Measurements from ENCODE around the gene ZNF384.

The ZNF384 gene

DNA sequence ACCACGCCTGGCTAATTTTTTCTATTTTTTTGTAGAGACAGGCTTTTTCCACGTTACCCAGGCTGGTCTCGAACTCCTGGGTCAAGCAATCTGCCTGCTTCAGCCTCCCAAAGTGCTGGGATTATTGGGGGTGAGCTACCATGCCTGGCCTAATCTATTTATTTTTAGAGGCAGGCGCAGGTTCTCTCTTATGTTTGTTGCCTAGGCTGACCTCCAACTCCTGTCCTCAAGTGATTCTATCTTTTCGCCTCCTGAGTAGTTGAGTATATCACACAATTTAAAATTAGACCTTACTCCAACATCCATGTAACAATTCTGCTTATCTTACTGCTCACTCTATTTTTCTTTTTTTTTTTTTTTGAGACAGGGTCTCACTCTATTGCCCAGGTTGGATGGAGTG, 35.2 kb downstream of the ZNF384 start:
- no peak for DNase-seq (ENCODE audit: low read depth in 2 of 2)

- DNase-seq (ENCODE audit: low read depth in 2 of 2): no peak
Observed at GRCh38 chr12:6653342-6653741, 35.8 kb downstream of the ZNF384 start.

- no peak for DNase-seq (ENCODE audit: low read depth in 2 of 2)
Observed at GRCh38 chr12:6652391-6652790, 36.8 kb downstream of the ZNF384 start.

- DNase-seq (ENCODE audit: low read depth in 2 of 2): no peak
Observed at GRCh38 chr12:6650832-6651231, 38.3 kb downstream of the ZNF384 start.

GRCh38 chr12:6647083-6647604, 42.0 kb downstream of the ZNF384 start, which contains the start of gene ACRBP:
TSS of gene ACRBP (minus strand) at chr12:6647432. CDS start at chr12:6647366, 66 bp downstream.
- DNase-seq (ENCODE audit: low read depth in 2 of 2): peak in 1 of 2 donors; percentile 36

GRCh38 chr12:6646276-6647082, 42.7 kb downstream of the ZNF384 start:
- DNase-seq (ENCODE audit: low read depth in 2 of 2): no peak

DNA sequence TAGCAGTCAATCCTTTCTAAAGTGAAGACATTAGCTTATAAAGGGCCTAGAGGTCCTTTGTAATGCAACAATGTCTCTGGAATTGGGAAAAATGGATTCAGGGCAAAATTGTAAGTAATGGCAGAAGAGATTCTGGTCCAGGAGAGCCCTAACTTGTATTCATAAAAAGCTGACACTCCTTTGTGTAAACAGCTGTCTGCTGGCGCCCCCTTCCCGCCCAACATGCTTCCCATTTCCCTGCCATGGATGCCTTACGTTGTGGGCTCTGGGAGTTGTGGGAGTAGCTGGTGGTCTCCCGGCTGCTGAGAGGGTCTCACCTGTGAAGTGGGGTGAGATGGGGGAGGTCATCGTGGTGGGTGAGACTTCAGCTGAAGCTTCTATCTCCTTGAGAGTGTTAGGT, 44.3 kb downstream of the ZNF384 start:
- no peak for DNase-seq (ENCODE audit: low read depth in 2 of 2)

DNA sequence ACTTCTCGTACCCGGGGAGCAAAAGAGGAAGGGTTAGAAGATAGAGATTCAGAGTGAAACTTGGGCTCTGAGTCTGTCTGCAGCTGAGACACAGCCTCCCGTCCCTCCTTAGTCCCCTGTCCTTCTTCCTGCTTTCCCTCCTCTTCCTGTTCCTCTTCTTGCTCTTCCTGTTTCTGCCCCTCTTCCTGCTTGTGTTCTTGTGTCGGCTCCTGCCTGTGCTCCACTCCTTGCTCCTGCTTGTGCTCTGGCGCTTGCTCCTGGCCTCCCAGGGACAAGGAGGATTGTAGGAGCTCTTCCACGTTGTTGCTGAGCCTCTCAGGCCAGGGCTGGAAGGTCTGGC, 44.9 kb downstream of the ZNF384 start:
- no peak for DNase-seq (ENCODE audit: low read depth in 2 of 2)

DNA sequence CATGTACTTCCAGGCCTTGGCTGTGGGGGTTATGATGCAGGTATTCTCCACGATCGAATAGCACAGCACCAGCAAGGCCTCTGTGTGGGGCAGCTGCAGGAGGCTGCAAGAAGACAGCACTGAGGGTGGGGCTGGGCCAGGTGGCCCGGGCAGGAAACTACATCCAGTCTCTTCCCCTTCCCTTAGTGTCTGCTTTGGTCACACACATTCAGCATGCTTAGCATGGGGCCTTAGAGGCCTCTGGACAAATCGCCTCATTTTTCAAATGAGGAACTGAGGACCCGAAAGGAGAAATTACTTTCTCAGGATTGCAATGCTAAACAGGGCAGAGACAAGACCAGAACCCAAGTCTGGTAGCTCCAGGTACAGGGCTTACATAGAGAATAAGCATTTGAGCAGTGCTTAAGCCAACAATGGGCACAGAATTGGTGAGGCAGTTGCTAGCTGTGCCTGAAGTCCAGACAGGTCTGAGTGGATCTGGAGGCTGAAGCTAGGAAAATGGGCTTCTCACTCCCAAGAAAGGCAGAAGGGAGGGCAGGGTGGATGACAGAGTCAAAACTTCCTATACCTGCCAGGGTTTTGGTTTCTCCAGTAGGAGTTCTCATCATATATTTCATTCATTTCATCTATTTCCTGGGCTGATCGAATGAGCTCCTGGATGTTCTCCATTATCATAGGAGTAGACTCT, 45.5 kb downstream of the ZNF384 start:
- DNase-seq (ENCODE audit: low read depth in 2 of 2): no peak

DNA sequence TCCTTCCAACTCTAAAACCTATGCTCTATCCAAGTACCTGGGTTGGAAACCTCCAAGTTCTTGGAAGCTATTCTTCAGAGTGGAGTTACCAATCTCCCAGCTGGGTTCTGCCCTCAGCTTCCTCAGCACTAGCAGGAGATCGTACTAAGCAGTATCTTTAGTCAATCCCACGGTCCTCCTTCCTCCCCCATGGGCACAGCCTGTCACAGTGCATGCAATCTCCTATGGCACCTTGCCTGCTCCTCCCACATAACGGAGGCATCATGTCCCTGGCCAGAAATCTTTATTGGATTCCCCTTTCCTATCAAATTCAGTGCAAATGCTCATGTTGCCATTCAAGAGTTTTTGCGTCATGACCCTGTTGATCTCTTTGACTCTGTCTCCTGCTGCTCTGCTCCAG, 48.0 kb downstream of the ZNF384 start:
- DNase-seq (ENCODE audit: low read depth in 2 of 2): no peak

- DNase-seq (ENCODE audit: low read depth in 2 of 2): no peak
Observed at GRCh38 chr12:6640497-6640896, 48.7 kb downstream of the ZNF384 start.

GRCh38 chr12:6639151-6639801, 49.9 kb downstream of the ZNF384 start:
- no peak for DNase-seq (ENCODE audit: low read depth in 2 of 2)

GRCh38 chr12:6638305-6638704, 50.9 kb downstream of the ZNF384 start:
- no peak for DNase-seq (ENCODE audit: low read depth in 2 of 2)

DNA sequence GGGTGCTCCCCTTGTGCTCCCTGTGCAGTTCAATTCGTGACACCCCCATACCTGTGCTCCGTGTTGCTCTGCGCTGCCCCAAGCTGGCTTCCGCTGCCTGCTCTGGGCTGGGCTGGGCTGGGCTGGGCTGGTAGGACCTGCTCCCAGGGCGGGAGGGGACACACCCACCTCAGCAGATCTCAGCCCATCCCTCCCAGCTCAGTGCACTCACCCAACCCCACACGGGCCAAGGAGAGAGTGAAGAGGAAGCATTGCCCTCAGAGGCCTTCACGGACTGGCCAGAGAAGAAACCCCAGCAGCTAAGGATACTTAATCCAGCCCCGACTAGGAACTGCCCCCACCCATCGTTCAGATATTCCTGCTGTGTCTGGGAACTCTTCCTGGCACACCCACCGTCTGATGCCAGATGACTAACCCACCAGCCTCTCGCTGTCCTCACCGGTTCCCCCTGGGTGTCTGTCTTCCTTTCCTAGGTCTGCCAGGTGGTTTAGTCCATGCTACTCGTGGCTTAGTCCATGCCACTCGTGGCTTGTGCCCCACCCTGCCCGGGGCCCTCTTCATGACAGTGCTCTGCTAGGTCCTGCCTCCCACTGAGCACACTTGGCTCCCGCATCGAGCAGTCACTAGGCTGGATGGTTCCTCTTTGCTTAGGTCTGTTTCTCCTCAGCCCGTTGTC, 53.2 kb downstream of the ZNF384 start, which contains the start of gene LPAR5:
Gene LPAR5 (minus strand): TSS at position 104 of the 676 bp plus-strand sequence. CDS start 14,711 bp downstream, outside the sequence.
- no peak for DNase-seq (ENCODE audit: low read depth in 2 of 2)

GRCh38 chr12:6635375-6635855, 53.8 kb downstream of the ZNF384 start:
- DNase-seq (ENCODE audit: low read depth in 2 of 2): no peak

- DNase-seq (ENCODE audit: low read depth in 2 of 2): no peak
Observed at GRCh38 chr12:6632026-6632983, 56.9 kb downstream of the ZNF384 start.

GRCh38 chr12:6631549-6631961, 57.6 kb downstream of the ZNF384 start:
- DNase-seq (ENCODE audit: low read depth in 2 of 2): no peak

GRCh38 chr12:6630736-6631135, 58.4 kb downstream of the ZNF384 start:
- DNase-seq (ENCODE audit: low read depth in 2 of 2): no peak

GRCh38 chr12:6627616-6628015, 61.6 kb downstream of the ZNF384 start:
- no peak for DNase-seq (ENCODE audit: low read depth in 2 of 2)

DNA sequence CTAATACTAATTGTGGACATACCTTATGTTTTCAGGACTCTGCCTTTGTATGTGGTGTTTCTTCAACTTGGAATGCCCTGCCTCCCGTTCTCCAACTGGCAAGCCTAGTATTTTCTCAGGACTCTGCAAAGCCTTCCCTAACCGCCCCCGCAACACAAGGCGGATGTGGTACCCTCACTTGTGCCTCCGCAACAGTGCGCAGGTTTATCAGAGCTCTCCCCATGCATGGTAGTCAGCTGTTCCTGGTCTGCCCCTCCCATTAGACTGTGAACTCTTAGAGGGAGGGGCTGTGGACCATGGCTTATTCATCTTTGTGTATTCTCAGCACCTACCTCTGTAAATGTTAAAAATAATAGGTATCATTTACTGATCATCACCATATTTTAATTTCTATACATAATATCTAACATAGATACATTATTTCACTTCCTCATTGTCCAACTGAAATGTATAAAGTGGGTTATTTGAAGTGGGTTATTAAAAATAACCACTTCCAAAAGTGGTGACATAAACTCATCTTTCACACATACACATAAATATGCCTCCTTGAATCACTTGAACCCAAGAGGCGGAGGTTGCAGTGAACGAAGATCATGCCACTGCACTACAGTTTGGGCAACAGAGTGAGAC, 62.4 kb downstream of the ZNF384 start:
- no peak for DNase-seq (ENCODE audit: low read depth in 2 of 2)

All from stimulated activated CD4-positive, alpha-beta T cell treated with anti-CD3 and anti-CD28 coated beads, Interleukin-1b, Interleukin-23, amount 100 ng/mL, for 4 hours (primary cell).